ENCODE measurements around the gene SCUBE1. TPM values are rescaled to one million over a fixed set of nuclear protein-coding genes. Genes with fewer than 3 reads are reported as not detected.
A peak's percentile ranks its signal among the peaks of the same experiment; 100 is the strongest.

Gene SCUBE1
- total RNA-seq, 4 donors from 2014 or later = 33.3 to 109 (median 66.3) TPM

DNA sequence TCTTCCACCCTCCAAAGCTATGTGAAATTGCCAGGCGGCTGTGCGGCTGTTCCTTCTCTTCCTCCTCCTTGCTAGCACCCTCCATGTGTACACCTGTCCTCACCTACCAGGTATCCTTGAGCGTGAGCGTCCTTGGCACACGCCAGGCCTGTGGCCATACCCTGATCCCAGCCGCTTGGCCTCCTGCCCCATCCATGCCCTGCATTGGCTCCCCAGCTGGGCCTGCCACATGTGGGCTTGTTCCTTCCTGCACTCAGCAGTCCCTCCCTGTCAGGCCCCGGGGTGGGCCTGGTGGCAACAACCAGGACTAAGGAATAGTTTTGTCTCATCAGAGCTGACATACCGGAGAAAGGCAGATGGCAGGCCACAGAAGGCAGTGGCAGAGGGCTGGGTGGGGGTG, 40.0 kb downstream of the SCUBE1 start:
- Histone ChIP-seq H3K36me3 (no peaks in the 10 kb centered on the region), H3K4me3 (no peak overlapping the region), H3K27ac (replicated peaks in 1 of 4) (peak overlapping the region in 3 of 4 donors; percentile 83 to 89 (median 89)), H3K9me3 (no peaks in the 10 kb centered on the region), H3K4me1 (peaks cover 43 to 100% (median 84%) of the 10 kb centered on the region in 4 donors), H3K27me3 (no peaks in the 10 kb centered on the region)
- intact Hi-C loops (cut with DNase I) = no loop called here
- WGBS = 95% methylated on average over 8 of the region's 8 CpGs
- TF ChIP-seq, protein P1, sequence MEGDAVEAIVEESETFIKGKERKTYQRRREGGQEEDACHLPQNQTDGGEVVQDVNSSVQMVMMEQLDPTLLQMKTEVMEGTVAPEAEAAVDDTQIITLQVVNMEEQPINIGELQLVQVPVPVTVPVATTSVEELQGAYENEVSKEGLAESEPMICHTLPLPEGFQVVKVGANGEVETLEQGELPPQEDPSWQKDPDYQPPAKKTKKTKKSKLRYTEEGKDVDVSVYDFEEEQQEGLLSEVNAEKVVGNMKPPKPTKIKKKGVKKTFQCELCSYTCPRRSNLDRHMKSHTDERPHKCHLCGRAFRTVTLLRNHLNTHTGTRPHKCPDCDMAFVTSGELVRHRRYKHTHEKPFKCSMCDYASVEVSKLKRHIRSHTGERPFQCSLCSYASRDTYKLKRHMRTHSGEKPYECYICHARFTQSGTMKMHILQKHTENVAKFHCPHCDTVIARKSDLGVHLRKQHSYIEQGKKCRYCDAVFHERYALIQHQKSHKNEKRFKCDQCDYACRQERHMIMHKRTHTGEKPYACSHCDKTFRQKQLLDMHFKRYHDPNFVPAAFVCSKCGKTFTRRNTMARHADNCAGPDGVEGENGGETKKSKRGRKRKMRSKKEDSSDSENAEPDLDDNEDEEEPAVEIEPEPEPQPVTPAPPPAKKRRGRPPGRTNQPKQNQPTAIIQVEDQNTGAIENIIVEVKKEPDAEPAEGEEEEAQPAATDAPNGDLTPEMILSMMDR (IDR thresholded peaks at IDR 0.05) = no peak
- TF ChIP-seq EP300 (IDR thresholded peaks at IDR 0.05) (no peak), POLR2AphosphoS5 (IDR thresholded peaks at IDR 0.05) (no peak), POLR2A (IDR thresholded peaks at IDR 0.05; ENCODE audit: low read depth) (no peak)
- DNase-seq (ENCODE audit: extremely low spot score) = no peak

DNA sequence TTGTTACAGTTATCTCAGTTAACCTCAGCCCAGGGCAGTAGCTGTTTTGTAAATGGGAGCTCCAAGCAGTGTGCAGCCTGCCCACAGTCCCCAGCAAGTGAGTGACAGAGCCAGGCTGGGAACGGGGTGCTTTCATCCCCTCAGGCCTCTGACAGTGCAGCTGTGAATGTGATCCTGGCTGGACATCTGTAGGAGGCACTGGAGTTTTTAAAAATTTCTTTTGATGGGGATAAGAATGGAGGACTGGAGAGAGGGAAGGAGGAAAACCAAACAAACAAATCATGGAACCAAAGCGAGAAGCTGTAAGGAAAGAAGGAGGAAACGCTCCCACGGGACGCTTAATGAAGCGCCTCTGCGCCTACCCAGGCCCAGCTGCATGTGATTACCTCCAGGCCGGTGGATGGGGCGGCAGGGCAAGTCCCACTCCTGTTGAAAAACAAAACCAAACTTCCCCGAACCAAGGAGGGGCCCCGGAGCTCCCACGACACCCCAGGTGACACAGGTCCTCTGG, 40.6 kb downstream of the SCUBE1 start:
- Histone ChIP-seq H3K4me3 (no peak overlapping the region), H3K36me3 (no peaks in the 10 kb centered on the region), H3K27ac (replicated peaks in 1 of 4) (peak overlapping the region; percentile 53 to 89 (median 86)), H3K27me3 (no peaks in the 10 kb centered on the region), H3K9me3 (no peaks in the 10 kb centered on the region), H3K4me1 (peaks cover 45 to 100% (median 83%) of the 10 kb centered on the region in 4 donors)
- WGBS = 70% methylated on average over 12 of the region's 12 CpGs
- no peak for TF ChIP-seq EP300 (IDR thresholded peaks at IDR 0.05)
- TF ChIP-seq POLR2A (IDR thresholded peaks at IDR 0.05; ENCODE audit: low read depth) = no peak
- TF ChIP-seq POLR2AphosphoS5 (IDR thresholded peaks at IDR 0.05) = no peak
- TF ChIP-seq, protein P1 (IDR thresholded peaks at IDR 0.05) = no peak
- DNase-seq (ENCODE audit: extremely low spot score) = no peak
- intact Hi-C loops (cut with DNase I) = no loop called here

DNA sequence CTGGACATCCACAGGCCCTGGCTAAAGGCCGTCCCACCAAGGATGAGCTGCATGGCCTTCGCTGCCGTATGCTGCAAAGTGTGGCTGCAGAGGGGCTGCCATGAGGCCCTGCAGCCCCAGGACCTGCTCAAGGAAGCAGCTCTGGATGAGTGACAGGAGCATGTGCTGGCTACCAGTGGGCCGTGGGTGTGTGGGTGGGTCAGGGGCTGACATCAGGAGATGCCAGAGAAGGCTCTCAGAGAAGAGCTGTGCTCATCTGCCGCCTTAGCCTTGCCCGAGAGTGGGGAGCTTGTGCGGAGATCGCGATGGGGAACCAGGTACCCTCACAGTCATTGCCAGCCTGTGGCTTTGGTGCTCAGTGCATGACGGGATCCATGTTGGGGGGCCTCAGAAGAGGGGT, 41.3 kb downstream of the SCUBE1 start:
- H3K9me3 ChIP-seq = no peaks in the 10 kb centered on the region
- peaks cover 44 to 100% (median 83%) of the 10 kb centered on the region in 4 donors for H3K4me1 ChIP-seq
- no peaks in the 10 kb centered on the region for H3K27me3 ChIP-seq
- peak overlapping the region; percentile 53 to 89 (median 86) for H3K27ac ChIP-seq (replicated peaks in 1 of 4)
- no peak overlapping the region for H3K4me3 ChIP-seq
- no peak for DNase-seq (ENCODE audit: extremely low spot score)
- no peak for TF ChIP-seq EP300 (IDR thresholded peaks at IDR 0.05)
- no peak for TF ChIP-seq POLR2AphosphoS5 (IDR thresholded peaks at IDR 0.05)
- no peak for TF ChIP-seq POLR2A (IDR thresholded peaks at IDR 0.05; ENCODE audit: low read depth)
- TF ChIP-seq, protein P1 (IDR thresholded peaks at IDR 0.05) = no peak
- 94% methylated on average over 9 of the region's 10 CpGs for WGBS
- intact Hi-C loops (cut with DNase I) = no loop called here
- no peaks in the 10 kb centered on the region for H3K36me3 ChIP-seq

DNA sequence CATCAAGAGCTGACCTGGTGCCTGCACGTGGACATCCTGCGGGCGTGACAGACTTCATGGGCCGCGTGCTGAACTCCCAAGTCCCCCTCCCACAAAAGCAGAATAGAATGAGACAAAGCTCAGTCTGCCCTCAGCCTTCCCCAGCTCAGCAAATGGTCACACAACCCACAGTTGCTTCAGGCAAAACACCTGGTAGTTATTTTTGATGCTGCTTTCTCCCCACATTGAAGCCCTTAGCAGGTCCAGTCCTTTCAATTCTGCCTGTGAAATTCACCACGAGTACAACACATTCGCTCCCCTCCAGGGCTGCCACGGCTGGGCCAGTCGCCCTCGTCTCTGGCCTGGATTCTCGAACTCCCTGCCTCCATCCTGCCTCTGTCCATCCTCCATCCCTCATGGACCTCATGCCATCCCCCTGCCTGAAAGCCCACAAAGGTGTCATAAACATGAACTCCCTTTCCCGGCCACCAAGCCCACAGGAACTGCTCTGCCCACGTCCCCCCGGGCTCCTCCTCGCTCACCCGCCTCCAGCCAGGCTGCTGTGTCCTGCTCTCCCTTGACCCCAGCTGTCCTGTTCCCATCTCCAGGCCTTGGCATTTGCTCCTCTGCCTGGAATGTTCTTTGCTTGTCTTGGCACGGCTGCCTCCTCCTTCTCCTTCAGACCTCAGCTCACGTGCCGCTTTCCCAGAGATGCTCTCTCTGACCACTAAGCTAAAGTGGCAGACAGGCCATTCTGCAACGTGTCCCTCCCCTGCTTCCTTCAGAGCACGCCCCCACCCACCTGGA, 42.1 kb downstream of the SCUBE1 start:
- Histone ChIP-seq H3K4me3 (peak overlapping the region in 1 of 4 donors; percentile 4), H3K36me3 (no peaks in the 10 kb centered on the region), H3K27me3 (no peaks in the 10 kb centered on the region), H3K4me1 (peaks cover 44 to 100% (median 83%) of the 10 kb centered on the region in 4 donors), H3K9me3 (no peaks in the 10 kb centered on the region), H3K27ac (replicated peaks in 1 of 4) (peak overlapping the region; percentile 53 to 89 (median 86))
- intact Hi-C loops (cut with DNase I) = no loop called here
- no peak for DNase-seq (ENCODE audit: extremely low spot score)
- 82% methylated on average over 19 of the region's 21 CpGs for WGBS
- TF ChIP-seq POLR2AphosphoS5 (IDR thresholded peaks at IDR 0.05) (peak in 1 of 2 donors; percentile 80), POLR2A (IDR thresholded peaks at IDR 0.05; ENCODE audit: low read depth) (no peak), EP300 (IDR thresholded peaks at IDR 0.05) (peak; percentile 79)
- TF ChIP-seq, protein P1 (IDR thresholded peaks at IDR 0.05) = peak in 1 of 3 experiments; percentile 20
